ENCODE results near the gene GSTP1.
"Not testable (repeated sequence)": the region's sequence is repeated elsewhere in the genome, so short reads cannot be mapped to it uniquely, and the experiment has no call there.

Gene GSTP1

DNA sequence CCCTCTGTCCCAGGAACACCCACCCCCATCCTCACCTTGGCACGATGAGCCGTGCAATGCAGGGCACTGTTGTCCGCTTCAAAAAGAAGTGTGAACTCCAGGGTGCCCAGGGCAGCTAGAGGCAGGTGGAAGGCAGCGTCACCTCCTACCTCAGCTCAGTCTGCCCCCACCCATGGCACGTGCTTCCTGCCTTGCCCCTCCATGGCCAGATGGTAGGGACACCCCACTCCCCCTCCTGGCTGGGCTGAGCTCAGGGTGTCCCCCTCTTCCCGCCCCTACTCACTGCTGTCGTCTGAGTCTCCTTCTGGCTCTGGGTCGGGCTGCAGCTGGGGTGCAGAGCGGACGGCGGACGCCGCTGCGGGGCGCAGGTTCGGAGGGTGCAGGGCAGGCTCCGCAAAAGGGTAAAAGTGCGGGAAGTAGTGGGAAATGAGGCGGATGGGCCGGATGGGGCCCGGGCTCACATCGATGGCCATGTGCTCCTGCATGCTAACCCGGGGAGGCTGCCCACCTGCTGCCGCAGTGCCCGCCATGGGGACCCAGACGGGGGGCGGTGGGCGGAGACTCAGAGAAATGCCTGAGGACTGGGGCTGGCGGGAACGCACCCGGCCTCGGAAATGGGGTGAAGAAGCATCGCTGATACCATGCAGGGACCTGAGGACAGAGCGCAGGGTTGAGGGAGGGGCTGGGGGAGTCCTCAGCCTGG, 32.3 kb downstream of the GSTP1 start:
- H3K4me3 ChIP-seq: no peak overlapping the region
- DNase-seq (ENCODE audit: low spot score): peak; percentile 69
- TF ChIP-seq, protein P1, sequence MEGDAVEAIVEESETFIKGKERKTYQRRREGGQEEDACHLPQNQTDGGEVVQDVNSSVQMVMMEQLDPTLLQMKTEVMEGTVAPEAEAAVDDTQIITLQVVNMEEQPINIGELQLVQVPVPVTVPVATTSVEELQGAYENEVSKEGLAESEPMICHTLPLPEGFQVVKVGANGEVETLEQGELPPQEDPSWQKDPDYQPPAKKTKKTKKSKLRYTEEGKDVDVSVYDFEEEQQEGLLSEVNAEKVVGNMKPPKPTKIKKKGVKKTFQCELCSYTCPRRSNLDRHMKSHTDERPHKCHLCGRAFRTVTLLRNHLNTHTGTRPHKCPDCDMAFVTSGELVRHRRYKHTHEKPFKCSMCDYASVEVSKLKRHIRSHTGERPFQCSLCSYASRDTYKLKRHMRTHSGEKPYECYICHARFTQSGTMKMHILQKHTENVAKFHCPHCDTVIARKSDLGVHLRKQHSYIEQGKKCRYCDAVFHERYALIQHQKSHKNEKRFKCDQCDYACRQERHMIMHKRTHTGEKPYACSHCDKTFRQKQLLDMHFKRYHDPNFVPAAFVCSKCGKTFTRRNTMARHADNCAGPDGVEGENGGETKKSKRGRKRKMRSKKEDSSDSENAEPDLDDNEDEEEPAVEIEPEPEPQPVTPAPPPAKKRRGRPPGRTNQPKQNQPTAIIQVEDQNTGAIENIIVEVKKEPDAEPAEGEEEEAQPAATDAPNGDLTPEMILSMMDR (IDR thresholded peaks at IDR 0.05): no peak
- H3K27ac ChIP-seq: no peak overlapping the region

DNA sequence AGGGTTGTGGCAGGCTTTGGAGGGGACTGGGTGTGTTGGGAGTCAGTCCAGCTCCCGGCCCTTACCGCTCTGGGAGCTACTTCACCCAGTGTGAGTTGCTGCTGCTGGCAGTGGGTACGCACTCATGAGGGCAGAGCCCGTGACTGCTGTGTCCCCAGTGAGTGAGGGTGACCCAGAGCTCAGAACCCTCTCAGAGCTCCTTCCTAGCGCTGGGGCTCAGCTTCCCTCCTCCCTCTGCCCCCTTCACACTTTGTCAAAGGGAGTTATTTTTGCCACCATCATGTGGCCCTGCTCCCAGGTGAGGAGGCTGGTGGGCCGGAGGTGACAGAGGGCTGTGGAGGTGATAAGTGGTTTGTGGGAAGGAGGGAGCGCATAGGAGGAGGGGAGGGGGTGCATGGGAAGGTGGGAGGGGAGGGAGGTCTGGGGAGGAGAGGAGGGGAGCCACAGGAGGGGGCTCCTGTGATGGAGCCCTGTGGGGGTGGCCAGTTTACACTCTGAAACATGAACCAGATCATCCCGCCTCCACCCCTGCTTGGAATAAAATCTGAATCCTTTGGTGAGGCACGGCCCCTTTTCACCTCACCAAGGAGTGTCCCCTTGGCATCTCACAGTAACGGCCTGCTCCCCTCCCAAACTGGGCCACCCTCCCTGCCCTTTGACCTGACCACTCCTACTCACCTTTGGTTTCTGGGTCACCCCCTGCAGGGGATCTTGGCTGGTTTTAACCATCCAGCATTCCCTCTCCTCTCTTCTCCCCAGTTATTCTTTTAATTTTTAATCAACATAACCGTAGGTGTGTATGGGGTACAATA, 33.0 kb downstream of the GSTP1 start:
- DNase-seq (ENCODE audit: low spot score): no peak
- H3K27ac ChIP-seq: no peak overlapping the region
- TF ChIP-seq, protein P1 (IDR thresholded peaks at IDR 0.05): no peak
- no peak overlapping the region for H3K4me3 ChIP-seq

DNA sequence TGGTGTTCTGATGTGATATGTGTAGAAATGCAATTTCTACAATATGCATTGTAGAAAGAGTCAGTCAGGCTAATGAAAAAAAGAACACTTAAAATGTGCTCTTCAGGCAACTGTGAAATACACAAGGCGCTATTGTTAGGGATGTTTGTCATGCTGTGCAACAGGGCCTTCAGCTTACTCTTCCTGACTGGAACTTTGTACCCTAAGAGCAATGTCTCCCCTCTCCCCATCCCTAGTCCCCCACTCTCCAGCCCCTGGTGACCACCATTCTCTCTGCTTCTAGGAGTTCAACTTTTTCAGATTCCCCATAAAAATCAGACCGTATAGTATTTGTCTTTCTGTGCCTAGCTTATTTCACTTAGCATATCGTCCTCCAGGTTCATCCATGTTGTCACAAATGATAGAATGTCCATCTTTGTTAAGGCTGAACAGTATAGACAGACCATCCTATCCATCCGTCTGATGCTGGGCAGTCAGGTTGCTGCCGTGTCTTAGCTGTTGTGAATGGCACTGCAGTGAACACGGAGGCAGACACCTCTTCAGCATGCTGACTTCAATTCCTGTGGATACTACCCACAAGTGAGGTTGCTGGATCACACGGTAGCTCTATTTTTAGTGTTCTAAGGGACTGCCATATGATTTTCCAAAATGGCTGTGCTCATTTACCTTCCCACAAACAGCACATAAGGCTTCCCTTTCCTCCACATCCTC, 33.8 kb downstream of the GSTP1 start:
- no peak overlapping the region for H3K27ac ChIP-seq
- TF ChIP-seq, protein P1 (IDR thresholded peaks at IDR 0.05): no peak
- H3K4me3 ChIP-seq: no peak overlapping the region
- no peak for DNase-seq (ENCODE audit: low spot score)

DNA sequence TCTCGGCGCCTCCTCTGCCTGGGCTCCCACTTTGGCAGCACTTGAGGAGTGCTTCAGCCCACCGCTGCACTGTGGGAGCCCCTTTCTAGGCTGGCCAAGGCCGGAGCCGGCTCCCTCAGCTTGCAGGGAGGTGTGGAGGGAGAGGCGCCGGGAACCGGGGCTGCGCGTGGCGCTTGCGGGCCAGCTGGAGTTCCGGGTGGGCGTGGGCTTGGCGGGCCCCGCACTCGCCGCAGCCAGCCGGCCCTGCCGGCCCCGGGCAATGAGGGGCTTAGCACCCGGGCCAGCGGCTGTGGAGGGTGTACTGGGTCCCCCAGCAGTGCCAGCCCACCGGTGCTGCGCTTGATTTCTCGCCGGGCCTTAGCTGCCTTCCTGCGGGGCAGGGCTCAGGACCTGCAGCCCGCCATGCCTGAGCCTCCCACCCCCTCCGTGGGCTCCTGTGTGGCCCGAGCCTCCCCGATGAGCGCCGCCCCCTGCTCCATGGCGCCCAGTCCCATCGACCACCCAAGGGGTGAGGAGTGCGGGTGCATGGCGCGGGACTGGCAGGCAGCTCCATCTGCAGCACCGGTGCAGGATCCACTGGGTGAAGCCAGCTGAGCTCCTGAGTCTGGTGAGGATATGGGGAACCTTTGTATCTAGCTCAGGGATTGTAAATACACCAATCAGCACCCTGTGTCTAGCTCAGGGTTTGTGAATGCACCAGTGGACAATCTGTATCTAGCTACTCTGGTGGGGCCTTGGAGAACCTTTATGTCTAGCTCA, 35.5 kb downstream of the GSTP1 start:
- not testable (repeated sequence) for H3K27ac ChIP-seq; H3K4me3 ChIP-seq; DNase-seq (ENCODE audit: low spot score)

DNA sequence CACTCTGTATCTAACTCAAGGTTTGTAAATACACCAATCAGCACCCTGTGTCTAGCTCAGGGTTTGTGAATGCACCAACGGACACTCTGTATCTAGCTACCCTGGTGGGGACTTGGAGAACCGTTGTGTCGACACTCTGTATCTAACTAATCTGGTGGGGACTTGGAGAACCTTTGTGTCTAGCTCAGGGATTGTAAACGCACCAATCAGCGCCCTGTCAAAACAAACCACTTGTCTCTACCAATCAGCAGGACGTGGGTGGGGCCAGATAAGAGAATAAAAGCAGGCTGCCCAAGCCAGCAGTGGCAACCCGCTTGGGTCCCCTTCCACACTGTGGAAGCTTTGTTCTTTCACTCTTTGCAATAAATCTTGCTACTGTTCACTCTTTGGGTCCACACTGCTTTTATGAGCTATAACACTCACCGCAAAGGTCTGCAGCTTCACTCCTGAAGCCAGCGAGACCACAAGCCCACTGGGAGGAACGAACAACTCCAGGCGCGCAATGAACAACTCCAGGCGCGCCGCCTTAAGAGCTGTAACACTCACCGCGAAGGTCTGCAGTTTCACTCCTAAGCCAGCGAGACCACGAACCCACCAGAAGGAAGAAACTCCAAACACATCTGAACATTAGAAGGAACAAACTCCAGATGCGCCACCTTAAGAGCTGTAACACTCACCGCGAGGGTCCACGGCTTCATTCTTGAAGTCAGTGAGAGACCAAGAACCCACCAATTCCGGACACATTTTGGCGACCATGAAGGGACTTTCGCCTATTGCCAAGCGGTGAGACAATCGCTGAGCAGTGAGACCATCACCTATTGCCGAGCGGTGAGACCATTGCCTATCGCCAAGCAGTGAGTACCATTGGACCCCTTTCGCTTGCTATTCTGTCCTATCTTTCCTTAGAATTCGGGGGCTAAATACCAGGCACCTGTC, 36.3 kb downstream of the GSTP1 start:
- H3K4me3 ChIP-seq; DNase-seq (ENCODE audit: low spot score); H3K27ac ChIP-seq: not testable (repeated sequence)

DNA sequence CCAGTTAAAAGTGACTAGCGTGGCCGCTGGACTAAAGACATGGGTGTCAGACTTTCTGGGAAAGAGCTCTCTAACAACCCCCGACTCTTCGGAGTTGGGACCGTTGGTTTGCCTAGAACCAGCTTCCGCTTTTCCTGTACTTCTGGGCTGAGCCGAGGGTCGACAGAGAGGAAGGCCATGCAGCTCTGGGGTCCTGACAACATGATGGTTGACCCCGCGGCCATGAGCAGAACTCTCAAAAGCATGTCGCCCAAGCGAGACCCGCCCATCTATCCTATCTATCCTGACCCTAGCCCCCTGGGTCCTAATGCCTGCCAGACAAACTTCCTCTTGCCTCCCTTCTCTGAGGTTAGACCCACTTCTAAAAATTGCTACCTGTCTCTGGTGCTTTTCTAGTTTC, 37.0 kb downstream of the GSTP1 start:
- not testable (repeated sequence) for H3K4me3 ChIP-seq; H3K27ac ChIP-seq; DNase-seq (ENCODE audit: low spot score)

DNA sequence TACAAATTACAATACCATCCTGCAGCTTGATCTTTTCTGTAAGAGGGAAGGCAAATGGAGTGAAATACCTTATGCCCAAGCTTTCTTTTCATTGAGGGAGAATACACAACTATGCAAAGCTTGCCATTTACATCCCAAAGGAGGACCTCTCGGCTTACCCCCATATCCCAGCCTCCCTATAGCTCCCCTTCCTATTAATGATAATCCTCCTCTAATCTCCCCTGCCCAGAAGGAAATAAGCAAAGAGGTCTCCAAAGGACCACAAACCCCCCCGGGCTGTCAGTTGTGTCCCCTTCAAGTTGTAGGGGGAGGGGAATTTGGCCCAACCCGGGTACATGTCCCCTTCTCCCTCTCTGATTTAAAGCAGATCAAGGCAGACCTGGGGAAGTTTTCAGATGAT, 38.3 kb downstream of the GSTP1 start:
- H3K27ac ChIP-seq; H3K4me3 ChIP-seq; DNase-seq (ENCODE audit: low spot score): not testable (repeated sequence)

DNA sequence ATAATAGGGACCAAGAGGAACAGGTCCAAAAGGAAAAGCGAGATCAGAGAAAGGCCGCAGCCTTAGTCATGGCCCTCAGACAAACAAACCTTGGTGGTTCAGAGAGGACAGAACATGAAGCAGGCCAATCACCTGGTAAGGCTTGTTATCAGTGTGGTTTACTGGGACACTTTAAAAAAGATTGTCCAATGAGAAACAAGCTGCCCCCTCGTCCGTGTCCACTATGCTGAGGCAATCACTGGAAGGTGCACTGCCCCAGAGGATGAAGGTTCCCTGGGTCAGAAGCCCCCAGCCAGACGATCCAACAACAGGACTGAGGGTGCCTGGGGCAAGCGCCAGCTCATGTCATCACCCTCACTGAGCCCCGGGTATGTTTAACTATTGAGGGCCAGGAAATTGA, 39.3 kb downstream of the GSTP1 start:
- DNase-seq (ENCODE audit: low spot score); H3K27ac ChIP-seq; H3K4me3 ChIP-seq: not testable (repeated sequence)

DNA sequence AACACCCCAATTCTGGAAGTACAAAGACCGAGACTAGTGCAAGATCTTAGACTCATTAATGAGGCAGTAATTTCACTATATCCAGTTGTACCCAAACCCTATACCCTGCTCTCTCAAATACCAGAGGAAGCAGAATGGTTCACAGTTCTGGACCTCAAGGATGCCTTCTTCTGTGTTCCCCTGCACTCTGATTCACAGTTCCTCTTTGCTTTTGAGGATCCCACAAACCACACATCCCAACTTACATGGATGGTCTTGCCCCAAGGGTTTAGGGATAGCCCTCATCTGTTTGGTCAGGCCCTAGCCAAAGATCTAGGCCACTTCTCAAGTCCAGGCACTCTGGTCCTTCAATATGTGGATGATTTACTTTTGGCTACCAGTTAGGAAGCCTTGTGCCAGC, 40.2 kb downstream of the GSTP1 start:
- H3K4me3 ChIP-seq; DNase-seq (ENCODE audit: low spot score); H3K27ac ChIP-seq: not testable (repeated sequence)

DNA sequence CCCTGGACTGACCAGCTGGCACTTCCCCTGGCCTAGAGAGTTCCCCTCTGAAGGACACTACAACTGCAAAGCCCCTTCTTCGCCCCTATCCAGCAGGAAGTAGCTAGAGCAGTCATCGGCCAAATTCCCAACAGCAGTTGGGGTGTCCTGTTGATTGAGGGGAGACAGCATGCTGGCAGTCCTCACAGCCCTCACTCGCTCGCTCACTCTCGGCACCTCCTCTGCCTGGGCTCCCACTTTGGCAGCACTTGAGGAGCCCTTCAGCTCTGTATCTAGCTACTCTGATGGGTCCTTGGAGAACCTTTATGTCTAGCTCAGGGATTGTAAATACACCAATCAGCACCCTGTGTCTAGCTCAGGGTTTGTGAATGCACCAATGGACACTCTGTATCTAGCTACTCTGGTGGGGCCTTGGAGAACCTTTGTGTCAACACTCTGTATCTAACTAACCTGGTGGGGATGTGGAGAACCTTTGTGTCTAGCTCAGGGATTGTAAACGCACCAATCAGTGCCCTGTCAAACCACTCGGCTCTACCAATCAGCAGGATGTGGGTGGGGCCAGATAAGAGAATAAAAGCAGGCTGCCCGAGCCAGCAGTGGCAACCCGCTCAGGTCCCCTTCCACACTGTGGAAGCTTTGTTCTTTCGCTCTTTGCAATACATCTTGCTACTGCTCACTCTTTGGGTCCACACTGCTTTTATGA, 42.7 kb downstream of the GSTP1 start:
- H3K27ac ChIP-seq; H3K4me3 ChIP-seq; DNase-seq (ENCODE audit: low spot score): not testable (repeated sequence)

Measured in coronary artery (tissue), 2 donors.